SK-N-SH treated with all-trans-retinoic acid at 6 μM for 48 hours (cell line): ENCODE measurements around the gene SMPD1.

Source experiments
- ATAC-seq: fragments of 200-7000 bp; cut with Tn5 transposase; 3 replicates; pipeline ENCODE4 v1.9.1; 2020; ENCODE audit warnings: mild to moderate bottlenecking, moderate library complexity
- ARNTL ChIP-seq: fragments of 450-650 bp; formaldehyde crosslinking; IDR thresholded peaks from 2 replicates; pipeline ENCODE4 v1.5.0; 2020; ENCODE audit warnings: low read depth, mild to moderate bottlenecking, moderate library complexity, borderline replicate concordance
- BACH2 ChIP-seq: fragments of 250-450 bp; sonication (Bioruptor Pico); IDR thresholded peaks from 2 replicates; pipeline ENCODE4 v1.9.0; 2021; ENCODE audit warnings: mild to moderate bottlenecking, borderline replicate concordance
- CREB5 ChIP-seq: fragments of 250-450 bp; sonication (Bioruptor Pico); IDR thresholded peaks from 2 replicates; pipeline ENCODE4 v1.5.1; 2020; ENCODE audit warnings: low read depth, mild to moderate bottlenecking, moderate library complexity
- CSRNP3 ChIP-seq: fragments of 250-450 bp; sonication (Bioruptor Pico); IDR thresholded peaks from 2 replicates; pipeline ENCODE4 v1.5.1; 2021; ENCODE audit warnings: mild to moderate bottlenecking, moderate library complexity
- ESRRG ChIP-seq: fragments of 250-450 bp; sonication (Bioruptor Pico); IDR thresholded peaks from 2 replicates; pipeline ENCODE4 v1.6.1; 2021; ENCODE audit warnings: mild to moderate bottlenecking
- ISL1 ChIP-seq: fragments of 250-450 bp; sonication (Bioruptor Pico); IDR thresholded peaks from 2 replicates; pipeline ENCODE4 v2.1.2; 2022; ENCODE audit warnings: mild to moderate bottlenecking, moderate library complexity
- OSR1 ChIP-seq: fragments of 250-450 bp; sonication (Bioruptor Pico); IDR thresholded peaks from 2 replicates; pipeline ENCODE4 v1.8.0; 2022; ENCODE audit warnings: moderate library complexity, mild to moderate bottlenecking, inconsistent platforms
- PPARA ChIP-seq: fragments of 250-450 bp; sonication (Bioruptor Pico); IDR thresholded peaks from 2 replicates; pipeline ENCODE4 v1.5.0; 2020; ENCODE audit warnings: mild to moderate bottlenecking, borderline replicate concordance
- RARB ChIP-seq: fragments of 250-450 bp; sonication (Bioruptor Pico); IDR thresholded peaks from 2 replicates; pipeline ENCODE4 v1.8.0; 2021; ENCODE audit warnings: mild to moderate bottlenecking, moderate library complexity
- TCF4 ChIP-seq: fragments of 250-450 bp; sonication (Bioruptor Pico); IDR thresholded peaks from 2 replicates; pipeline ENCODE4 v1.8.0; 2021; ENCODE audit warnings: mild to moderate bottlenecking, moderate library complexity, borderline replicate concordance
- TOX ChIP-seq: fragments of 250-450 bp; sonication (Bioruptor Pico); IDR thresholded peaks from 2 replicates; pipeline ENCODE4 v1.8.0; 2021; ENCODE audit warnings: mild to moderate bottlenecking, moderate library complexity, borderline replicate concordance
- ZFP3 ChIP-seq: fragments of 250-450 bp; sonication (Bioruptor Pico); IDR thresholded peaks from 2 replicates; pipeline ENCODE4 v1.5.0; 2020; ENCODE audit warnings: mild to moderate bottlenecking, moderate library complexity
- ZFP30 ChIP-seq: fragments of 450-650 bp; formaldehyde crosslinking; IDR thresholded peaks from 2 replicates; pipeline ENCODE4 v1.5.0; 2022; ENCODE audit warnings: mild to moderate bottlenecking, moderate library complexity
- ZNF565 ChIP-seq: fragments of 450-650 bp; formaldehyde crosslinking; conservative IDR thresholded peaks from 2 replicates; pipeline ENCODE4 v1.5.0; 2020; ENCODE audit warnings: low read depth, mild to moderate bottlenecking, moderate library complexity
- ZNF8 ChIP-seq: fragments of 450-650 bp; formaldehyde crosslinking; IDR thresholded peaks from 2 replicates; pipeline ENCODE4 v1.5.0; 2020; ENCODE audit warnings: mild to moderate bottlenecking, moderate library complexity
- TF ChIP-seq, protein P1 (sequence below): fragments of 250-450 bp; sonication (Bioruptor Pico); IDR thresholded peaks from 2 replicates; pipeline ENCODE4 v1.8.0; 2020; ENCODE audit warnings: mild to moderate bottlenecking, moderate library complexity, borderline replicate concordance
- TF ChIP-seq, protein P2 (sequence below): fragments of 250-450 bp; sonication (Bioruptor Pico); IDR thresholded peaks from 2 replicates; pipeline ENCODE4 v1.5.0; 2020; ENCODE audit warnings: mild to moderate bottlenecking, moderate library complexity
- TF ChIP-seq, protein P3 (sequence below): fragments of 250-450 bp; sonication (Bioruptor Pico); IDR thresholded peaks from 2 replicates; pipeline ENCODE4 v1.8.0; 2021; ENCODE audit warnings: low read depth, mild to moderate bottlenecking, moderate library complexity, borderline replicate concordance

SMPD1 gene

DNA sequence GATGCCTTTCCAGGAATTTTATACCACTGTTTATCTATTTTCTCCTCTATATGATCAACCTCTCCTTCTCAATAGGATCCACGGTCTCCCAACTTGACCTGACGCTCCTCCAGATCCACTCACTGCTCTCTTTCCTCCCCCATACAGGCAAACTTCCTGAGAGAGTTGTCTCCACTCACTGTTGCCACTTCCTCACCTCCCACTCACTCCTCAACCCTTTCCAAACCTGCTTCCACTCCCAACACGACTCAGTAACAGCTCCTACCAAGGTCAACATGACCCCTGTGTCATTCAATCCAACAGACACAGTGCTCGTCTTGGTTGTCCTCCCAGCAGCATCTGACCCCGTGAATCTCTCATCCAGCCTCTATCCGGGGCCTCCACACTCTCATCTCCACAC is 25.5 kb downstream of the SMPD1 start:
- ATAC-seq = no peak
- TF ChIP-seq BACH2 (CRISPR knock-in tag) (no peak), TCF4 (CRISPR knock-in tag) (no peak), ARNTL (no peak), CSRNP3 (CRISPR knock-in tag) (no peak), PPARA (CRISPR knock-in tag) (no peak), ISL1 (no peak), OSR1 (no peak), ZNF565 (CRISPR knock-in tag) (no peak), ESRRG (CRISPR knock-in tag) (no peak)
- TF ChIP-seq, protein P1, sequence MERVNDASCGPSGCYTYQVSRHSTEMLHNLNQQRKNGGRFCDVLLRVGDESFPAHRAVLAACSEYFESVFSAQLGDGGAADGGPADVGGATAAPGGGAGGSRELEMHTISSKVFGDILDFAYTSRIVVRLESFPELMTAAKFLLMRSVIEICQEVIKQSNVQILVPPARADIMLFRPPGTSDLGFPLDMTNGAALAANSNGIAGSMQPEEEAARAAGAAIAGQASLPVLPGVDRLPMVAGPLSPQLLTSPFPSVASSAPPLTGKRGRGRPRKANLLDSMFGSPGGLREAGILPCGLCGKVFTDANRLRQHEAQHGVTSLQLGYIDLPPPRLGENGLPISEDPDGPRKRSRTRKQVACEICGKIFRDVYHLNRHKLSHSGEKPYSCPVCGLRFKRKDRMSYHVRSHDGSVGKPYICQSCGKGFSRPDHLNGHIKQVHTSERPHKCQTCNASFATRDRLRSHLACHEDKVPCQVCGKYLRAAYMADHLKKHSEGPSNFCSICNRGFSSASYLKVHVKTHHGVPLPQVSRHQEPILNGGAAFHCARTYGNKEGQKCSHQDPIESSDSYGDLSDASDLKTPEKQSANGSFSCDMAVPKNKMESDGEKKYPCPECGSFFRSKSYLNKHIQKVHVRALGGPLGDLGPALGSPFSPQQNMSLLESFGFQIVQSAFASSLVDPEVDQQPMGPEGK = no peak

DNA sequence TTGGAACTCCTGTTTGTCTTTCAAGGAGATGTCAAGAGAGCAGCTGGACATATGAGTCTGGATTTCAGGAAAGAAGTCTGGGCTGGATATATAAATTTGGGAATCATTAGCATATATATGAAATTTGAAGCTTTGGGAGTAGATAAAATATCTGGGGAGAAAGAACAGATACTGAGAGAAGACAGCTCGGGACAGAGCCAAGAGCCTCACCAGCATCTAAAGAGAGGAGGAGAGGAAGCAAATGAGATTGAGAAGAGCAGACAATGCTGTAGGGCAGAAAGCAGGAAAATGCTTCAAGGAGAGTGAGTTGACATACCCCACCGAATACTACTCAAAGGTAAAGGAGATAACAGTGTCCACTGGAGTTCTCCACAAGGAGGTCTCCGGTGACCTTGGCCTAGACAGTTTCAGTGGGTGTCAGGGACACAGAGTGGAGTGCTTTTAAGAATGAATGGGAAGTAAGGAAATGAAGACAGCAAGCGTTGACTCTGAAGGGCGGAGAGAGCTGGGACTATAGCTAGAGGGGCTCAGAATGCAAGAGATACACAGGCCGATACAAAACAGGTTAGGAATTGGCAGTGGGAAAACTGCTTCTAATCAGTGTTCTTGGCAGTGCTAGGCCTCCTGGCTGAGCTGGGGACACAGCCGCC is 27.8 kb downstream of the SMPD1 start:
- ATAC-seq = peak; percentile 64
- no peak for TF ChIP-seq BACH2 (CRISPR knock-in tag)
- TF ChIP-seq, protein P1 = no peak
- TF ChIP-seq PPARA (CRISPR knock-in tag) = no peak
- TF ChIP-seq CREB5 (CRISPR knock-in tag) = no peak
- TF ChIP-seq ISL1 = no peak
- no peak for TF ChIP-seq ZNF565 (CRISPR knock-in tag)
- TF ChIP-seq ZFP30 = no peak
- TF ChIP-seq, protein P2, sequence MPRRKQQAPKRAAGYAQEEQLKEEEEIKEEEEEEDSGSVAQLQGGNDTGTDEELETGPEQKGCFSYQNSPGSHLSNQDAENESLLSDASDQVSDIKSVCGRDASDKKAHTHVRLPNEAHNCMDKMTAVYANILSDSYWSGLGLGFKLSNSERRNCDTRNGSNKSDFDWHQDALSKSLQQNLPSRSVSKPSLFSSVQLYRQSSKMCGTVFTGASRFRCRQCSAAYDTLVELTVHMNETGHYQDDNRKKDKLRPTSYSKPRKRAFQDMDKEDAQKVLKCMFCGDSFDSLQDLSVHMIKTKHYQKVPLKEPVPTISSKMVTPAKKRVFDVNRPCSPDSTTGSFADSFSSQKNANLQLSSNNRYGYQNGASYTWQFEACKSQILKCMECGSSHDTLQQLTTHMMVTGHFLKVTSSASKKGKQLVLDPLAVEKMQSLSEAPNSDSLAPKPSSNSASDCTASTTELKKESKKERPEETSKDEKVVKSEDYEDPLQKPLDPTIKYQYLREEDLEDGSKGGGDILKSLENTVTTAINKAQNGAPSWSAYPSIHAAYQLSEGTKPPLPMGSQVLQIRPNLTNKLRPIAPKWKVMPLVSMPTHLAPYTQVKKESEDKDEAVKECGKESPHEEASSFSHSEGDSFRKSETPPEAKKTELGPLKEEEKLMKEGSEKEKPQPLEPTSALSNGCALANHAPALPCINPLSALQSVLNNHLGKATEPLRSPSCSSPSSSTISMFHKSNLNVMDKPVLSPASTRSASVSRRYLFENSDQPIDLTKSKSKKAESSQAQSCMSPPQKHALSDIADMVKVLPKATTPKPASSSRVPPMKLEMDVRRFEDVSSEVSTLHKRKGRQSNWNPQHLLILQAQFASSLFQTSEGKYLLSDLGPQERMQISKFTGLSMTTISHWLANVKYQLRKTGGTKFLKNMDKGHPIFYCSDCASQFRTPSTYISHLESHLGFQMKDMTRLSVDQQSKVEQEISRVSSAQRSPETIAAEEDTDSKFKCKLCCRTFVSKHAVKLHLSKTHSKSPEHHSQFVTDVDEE = no peak
- no peak for TF ChIP-seq ESRRG (CRISPR knock-in tag)
- TF ChIP-seq TCF4 (CRISPR knock-in tag) = no peak
- no peak for TF ChIP-seq ZNF8 (CRISPR knock-in tag)
- TF ChIP-seq TOX = no peak

- TF ChIP-seq PPARA (CRISPR knock-in tag) (no peak), ESRRG (CRISPR knock-in tag) (no peak), RARB (CRISPR knock-in tag) (no peak), ARNTL (no peak), ISL1 (no peak), ZNF565 (CRISPR knock-in tag) (no peak), ZFP3 (CRISPR knock-in tag) (no peak)
- TF ChIP-seq, protein P3, sequence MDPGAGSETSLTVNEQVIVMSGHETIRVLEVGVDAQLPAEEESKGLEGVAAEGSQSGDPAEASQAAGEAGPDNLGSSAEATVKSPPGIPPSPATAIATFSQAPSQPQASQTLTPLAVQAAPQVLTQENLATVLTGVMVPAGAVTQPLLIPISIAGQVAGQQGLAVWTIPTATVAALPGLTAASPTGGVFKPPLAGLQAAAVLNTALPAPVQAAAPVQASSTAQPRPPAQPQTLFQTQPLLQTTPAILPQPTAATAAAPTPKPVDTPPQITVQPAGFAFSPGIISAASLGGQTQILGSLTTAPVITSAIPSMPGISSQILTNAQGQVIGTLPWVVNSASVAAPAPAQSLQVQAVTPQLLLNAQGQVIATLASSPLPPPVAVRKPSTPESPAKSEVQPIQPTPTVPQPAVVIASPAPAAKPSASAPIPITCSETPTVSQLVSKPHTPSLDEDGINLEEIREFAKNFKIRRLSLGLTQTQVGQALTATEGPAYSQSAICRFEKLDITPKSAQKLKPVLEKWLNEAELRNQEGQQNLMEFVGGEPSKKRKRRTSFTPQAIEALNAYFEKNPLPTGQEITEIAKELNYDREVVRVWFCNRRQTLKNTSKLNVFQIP (CRISPR knock-in tag) = no peak
- ATAC-seq = peak; percentile 56
Observed at GRCh38 chr11:6418557-6419008, 28.3 kb downstream of the SMPD1 start.
